ENCODE results near the gene LRRC7.
A peak's percentile ranks its signal among the peaks of the same experiment; 100 is the strongest.

LRRC7 gene

GRCh38 chr1:70153739-70154138, 586.0 kb downstream of the LRRC7 start:
- Histone ChIP-seq H3K9me3 (ENCODE audit: low read depth, low read length) (no peaks in the 10 kb centered on the region), H3K9ac (ENCODE audit: insufficient read length) (no peak overlapping the region), H3K4me3 (no peak overlapping the region), H3K36me3 (ENCODE audit: insufficient read depth, low read length) (peaks cover 5% of the 10 kb centered on the region; the same call in 1 of the 2 replicates), H3K27ac (no peak overlapping the region)
- no peak for DNase-seq (ENCODE audit: low read depth, low spot score)
- TF ChIP-seq POLR2AphosphoS5 (IDR thresholded peaks at IDR 0.05; ENCODE audit: borderline replicate concordance, low read depth, low read length): no peak
- TF ChIP-seq EZH2 (IDR thresholded peaks at IDR 0.05): no peak
- no peak for TF ChIP-seq FOXP2 (optimal IDR thresholded peaks at IDR 0.05; ENCODE audit: control extremely low read depth, extremely low read length, insufficient read depth)

GRCh38 chr1:70156529-70157120, 588.9 kb downstream of the LRRC7 start:
- H3K9ac ChIP-seq (ENCODE audit: insufficient read length): no peak overlapping the region
- DNase-seq (ENCODE audit: low read depth, low spot score): no peak
- no peak overlapping the region for H3K4me3 ChIP-seq
- H3K9me3 ChIP-seq (ENCODE audit: low read depth, low read length): no peaks in the 10 kb centered on the region
- H3K27ac ChIP-seq: no peak overlapping the region
- TF ChIP-seq POLR2AphosphoS5 (IDR thresholded peaks at IDR 0.05; ENCODE audit: borderline replicate concordance, low read depth, low read length): no peak
- no peak for TF ChIP-seq FOXP2 (optimal IDR thresholded peaks at IDR 0.05; ENCODE audit: control extremely low read depth, extremely low read length, insufficient read depth)
- no peak for TF ChIP-seq EZH2 (IDR thresholded peaks at IDR 0.05)
- peaks cover 3% of the 10 kb centered on the region for H3K36me3 ChIP-seq (ENCODE audit: insufficient read depth, low read length)

GRCh38 chr1:70164350-70164749, 596.6 kb downstream of the LRRC7 start:
- H3K4me3 ChIP-seq: no peak overlapping the region

GRCh38 chr1:70168283-70168682, 600.6 kb downstream of the LRRC7 start:
- DNase-seq (ENCODE audit: low read depth, low spot score): peak; percentile 20
- Histone ChIP-seq H3K4me3 (no peak overlapping the region), H3K9ac (ENCODE audit: insufficient read length) (no peak overlapping the region), H3K9me3 (ENCODE audit: low read depth, low read length) (no peaks in the 10 kb centered on the region), H3K27ac (no peak overlapping the region), H3K36me3 (ENCODE audit: insufficient read depth, low read length) (peaks cover 15% of the 10 kb centered on the region; the same call in 1 of the 2 replicates)
- TF ChIP-seq EZH2 (IDR thresholded peaks at IDR 0.05): no peak
- TF ChIP-seq FOXP2 (optimal IDR thresholded peaks at IDR 0.05; ENCODE audit: control extremely low read depth, extremely low read length, insufficient read depth): no peak
- TF ChIP-seq POLR2AphosphoS5 (IDR thresholded peaks at IDR 0.05; ENCODE audit: borderline replicate concordance, low read depth, low read length): no peak

More at GRCh38 chr1:70164350-70164749, 596.6 kb downstream of the LRRC7 start:
- H3K9ac ChIP-seq (ENCODE audit: insufficient read length): no peak overlapping the region
- H3K9me3 ChIP-seq (ENCODE audit: low read depth, low read length): no peaks in the 10 kb centered on the region
- no peak for DNase-seq (ENCODE audit: low read depth, low spot score)
- TF ChIP-seq EZH2 (IDR thresholded peaks at IDR 0.05): no peak
- TF ChIP-seq POLR2AphosphoS5 (IDR thresholded peaks at IDR 0.05; ENCODE audit: borderline replicate concordance, low read depth, low read length): no peak
- TF ChIP-seq FOXP2 (optimal IDR thresholded peaks at IDR 0.05; ENCODE audit: control extremely low read depth, extremely low read length, insufficient read depth): no peak
- H3K36me3 ChIP-seq (ENCODE audit: insufficient read depth, low read length): peaks cover 8% of the 10 kb centered on the region
- no peak overlapping the region for H3K27ac ChIP-seq

- Histone ChIP-seq H3K4me3 (no peak overlapping the region), H3K9ac (ENCODE audit: insufficient read length) (no peak overlapping the region), H3K9me3 (ENCODE audit: low read depth, low read length) (no peaks in the 10 kb centered on the region), H3K36me3 (ENCODE audit: insufficient read depth, low read length) (peaks cover 20% of the 10 kb centered on the region; the same call in 1 of the 2 replicates), H3K27ac (no peak overlapping the region)
- no peak for DNase-seq (ENCODE audit: low read depth, low spot score)
- no peak for TF ChIP-seq FOXP2 (optimal IDR thresholded peaks at IDR 0.05; ENCODE audit: control extremely low read depth, extremely low read length, insufficient read depth)
- no peak for TF ChIP-seq EZH2 (IDR thresholded peaks at IDR 0.05)
- TF ChIP-seq POLR2AphosphoS5 (IDR thresholded peaks at IDR 0.05; ENCODE audit: borderline replicate concordance, low read depth, low read length): no peak
These were observed 601.5 kb downstream of the LRRC7 start for GRCh38 chr1:70169018-70169839.

GRCh38 chr1:70171512-70171911, 603.8 kb downstream of the LRRC7 start:
- no peak overlapping the region for H3K4me3 ChIP-seq
- no peak for DNase-seq (ENCODE audit: low read depth, low spot score)
- no peak overlapping the region for H3K27ac ChIP-seq
- H3K9me3 ChIP-seq (ENCODE audit: low read depth, low read length): no peaks in the 10 kb centered on the region
- H3K9ac ChIP-seq (ENCODE audit: insufficient read length): no peak overlapping the region
- peaks cover 30% of the 10 kb centered on the region for H3K36me3 ChIP-seq (ENCODE audit: insufficient read depth, low read length)
- TF ChIP-seq FOXP2 (optimal IDR thresholded peaks at IDR 0.05; ENCODE audit: control extremely low read depth, extremely low read length, insufficient read depth) (no peak), EZH2 (IDR thresholded peaks at IDR 0.05) (no peak), POLR2AphosphoS5 (IDR thresholded peaks at IDR 0.05; ENCODE audit: borderline replicate concordance, low read depth, low read length) (no peak)

Measured in SK-N-MC (cell line).